ENCODE data around the gene MGAT3.

The MGAT3 gene

DNA sequence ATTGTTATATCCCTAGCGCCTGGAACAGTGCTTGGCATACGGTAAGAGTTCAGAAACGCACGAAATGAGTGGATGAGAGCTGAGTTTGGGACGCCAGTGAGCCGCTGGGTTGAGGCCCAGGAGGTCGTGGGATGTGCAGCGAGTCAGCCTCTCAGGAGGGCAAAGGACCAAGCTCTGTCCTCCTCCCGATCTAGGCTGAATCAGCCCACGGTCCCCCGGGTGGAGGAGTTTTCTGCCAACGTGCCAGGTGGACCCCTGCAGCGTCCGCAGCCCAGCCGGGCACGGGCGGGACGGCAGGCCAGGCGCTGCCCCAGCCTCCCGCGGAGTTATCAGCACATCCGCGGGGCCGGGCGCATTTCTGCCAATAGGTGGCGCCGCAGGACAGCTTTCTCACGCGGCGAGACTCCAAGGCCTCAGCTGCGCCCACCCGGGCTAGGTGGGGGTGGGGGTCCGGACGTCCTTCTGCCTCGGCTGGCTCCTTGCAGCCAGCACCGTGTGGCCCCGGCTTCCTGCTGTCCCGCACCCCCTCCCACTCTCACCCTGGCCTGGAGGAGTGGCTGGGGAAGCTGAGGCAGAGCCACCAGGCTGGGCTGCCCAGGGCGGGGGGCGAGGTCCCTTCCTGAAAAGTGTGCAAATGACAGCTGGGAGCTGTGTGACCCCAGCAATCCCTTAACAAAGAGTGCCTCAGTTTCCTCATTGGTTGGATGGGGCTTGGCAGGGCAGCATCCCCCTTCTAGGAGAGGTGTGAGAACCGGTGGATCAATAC lies 78.0 kb downstream of the MGAT3 start:
- peak; percentile 64 for DNase-seq

DNA sequence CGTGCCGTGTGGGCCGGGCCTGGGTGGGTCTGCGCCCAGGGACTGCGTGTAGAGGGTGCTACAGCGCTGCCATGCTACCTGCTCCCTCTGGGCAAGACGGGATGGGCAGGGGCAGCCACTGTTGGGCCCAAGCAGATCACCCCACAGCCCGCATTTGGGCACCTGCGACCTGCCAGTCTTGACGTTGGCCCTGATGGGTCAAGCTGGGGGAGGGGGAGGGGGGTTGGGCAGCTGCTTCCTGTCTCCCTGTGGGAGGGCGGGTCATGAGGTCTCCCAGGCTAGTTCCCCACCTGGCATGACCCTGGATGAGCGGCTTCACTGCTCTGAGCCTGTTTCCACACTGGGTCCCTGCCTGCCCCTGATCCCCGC lies 78.5 kb downstream of the MGAT3 start:
- no peak for DNase-seq

DNA sequence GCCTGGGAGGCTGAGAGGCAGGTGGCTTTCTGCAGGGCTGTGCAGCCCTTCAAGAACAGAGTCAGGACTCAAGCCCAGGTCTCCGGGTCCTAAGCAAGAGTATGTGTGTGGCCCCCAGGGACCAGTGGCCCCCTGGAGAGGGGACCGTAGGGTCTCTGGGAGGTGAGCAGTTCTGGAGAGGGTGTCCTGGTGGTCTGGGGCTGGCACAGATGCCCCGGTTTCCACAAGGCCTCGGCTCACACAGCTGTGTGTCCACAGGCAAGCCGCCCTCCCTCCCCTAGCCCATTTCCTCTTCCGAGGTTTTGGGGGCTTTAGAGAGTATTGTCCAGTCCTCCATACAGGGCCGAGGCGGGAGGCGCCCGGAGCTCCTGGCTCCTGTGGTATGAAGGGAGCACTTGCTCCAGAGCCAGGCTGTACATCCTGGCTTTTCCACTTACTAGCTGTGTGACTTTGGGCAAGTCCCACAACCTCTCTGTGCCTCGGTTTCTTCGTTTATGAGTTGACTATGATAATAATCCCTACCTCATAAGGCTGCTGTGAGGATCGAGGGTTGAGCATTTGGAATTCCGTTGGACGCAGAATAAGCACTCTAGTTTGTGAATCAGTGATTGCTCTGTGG lies 79.1 kb downstream of the MGAT3 start:
- DNase-seq, result no peak

DNA sequence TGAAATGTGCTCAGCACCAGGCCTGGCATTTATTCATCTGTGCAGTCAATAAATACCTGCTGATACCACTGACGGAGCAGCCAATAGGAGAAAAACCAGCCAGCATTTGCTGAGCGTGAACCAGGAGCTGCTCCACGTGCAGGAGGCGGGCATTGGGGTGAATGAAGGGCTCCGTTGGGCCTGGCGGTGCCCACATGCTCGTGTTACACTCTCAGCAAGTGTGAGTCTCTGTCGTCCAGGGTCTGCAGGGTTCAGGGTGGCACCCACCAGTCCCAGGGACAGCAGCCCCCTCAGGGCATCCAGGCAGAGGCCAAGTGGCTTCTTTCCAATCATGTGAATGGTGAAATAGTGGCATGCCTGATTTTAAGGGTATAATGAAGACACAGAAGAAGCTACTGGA lies 79.9 kb downstream of the MGAT3 start:
- no peak for DNase-seq

DNA sequence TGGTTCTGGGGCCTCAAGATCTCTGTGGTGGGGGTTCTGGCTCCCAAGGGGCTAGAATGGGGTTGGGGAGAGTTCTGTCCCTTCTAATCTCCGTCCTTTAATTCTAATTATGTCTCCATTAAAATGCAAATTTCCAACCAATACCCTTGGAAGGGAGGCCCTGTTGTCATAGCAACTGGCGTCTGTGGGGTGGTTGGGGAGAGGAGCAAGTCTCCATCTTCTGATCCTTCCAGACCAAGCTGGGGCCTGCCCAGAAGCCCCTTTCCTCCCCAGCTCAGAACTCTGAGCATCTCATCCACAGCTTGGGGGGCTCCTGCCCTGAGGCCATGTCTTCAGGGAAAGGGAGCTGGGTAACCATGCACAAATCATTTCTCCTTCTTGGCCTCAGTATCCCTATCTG lies 81.2 kb downstream of the MGAT3 start:
- DNase-seq, result no peak

Data from NCI-H510A (cell line).